ENCODE data around the gene HLA-DRA.
"Not testable (repeated sequence)": the region's sequence is repeated elsewhere in the genome, so short reads cannot be mapped to it uniquely, and the experiment has no call there.

The HLA-DRA gene

DNA sequence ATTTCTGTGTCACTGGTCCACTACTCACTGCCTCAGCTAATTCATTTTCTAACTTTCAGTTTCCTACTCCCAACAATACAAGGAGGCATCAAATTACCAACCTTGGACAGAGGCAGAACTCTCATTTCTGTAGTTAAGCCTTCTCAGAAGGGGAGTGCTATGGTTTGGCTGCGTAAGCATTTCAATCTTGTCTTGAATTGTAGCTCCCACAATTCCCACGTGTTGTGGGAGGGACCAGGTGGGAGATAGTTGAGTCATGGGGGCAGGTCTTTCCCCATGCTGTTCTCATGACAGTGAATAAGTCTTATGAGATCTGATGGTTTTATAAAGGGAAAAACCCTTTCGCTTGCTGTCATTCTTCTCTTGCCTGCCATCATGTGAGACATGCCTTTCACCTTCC, 22.9 kb downstream of the HLA-DRA start:
- no peak overlapping the region for H3K4me3 ChIP-seq (replicated peaks; ENCODE audit: low read depth, low read length)
- no peak for DNase-seq (ENCODE audit: extremely low read depth, insufficient read length)
- no peaks in the 10 kb centered on the region for H3K36me3 ChIP-seq (ENCODE audit: control insufficient read depth, insufficient read depth, low read length)
- H3K27me3 ChIP-seq (replicated peaks; ENCODE audit: control insufficient read depth, insufficient read depth, low read length), result no peaks in the 10 kb centered on the region
- TF ChIP-seq, protein P1, sequence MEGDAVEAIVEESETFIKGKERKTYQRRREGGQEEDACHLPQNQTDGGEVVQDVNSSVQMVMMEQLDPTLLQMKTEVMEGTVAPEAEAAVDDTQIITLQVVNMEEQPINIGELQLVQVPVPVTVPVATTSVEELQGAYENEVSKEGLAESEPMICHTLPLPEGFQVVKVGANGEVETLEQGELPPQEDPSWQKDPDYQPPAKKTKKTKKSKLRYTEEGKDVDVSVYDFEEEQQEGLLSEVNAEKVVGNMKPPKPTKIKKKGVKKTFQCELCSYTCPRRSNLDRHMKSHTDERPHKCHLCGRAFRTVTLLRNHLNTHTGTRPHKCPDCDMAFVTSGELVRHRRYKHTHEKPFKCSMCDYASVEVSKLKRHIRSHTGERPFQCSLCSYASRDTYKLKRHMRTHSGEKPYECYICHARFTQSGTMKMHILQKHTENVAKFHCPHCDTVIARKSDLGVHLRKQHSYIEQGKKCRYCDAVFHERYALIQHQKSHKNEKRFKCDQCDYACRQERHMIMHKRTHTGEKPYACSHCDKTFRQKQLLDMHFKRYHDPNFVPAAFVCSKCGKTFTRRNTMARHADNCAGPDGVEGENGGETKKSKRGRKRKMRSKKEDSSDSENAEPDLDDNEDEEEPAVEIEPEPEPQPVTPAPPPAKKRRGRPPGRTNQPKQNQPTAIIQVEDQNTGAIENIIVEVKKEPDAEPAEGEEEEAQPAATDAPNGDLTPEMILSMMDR (IDR thresholded peaks at IDR 0.05; ENCODE audit: insufficient read depth, low read length, poor library complexity, severe bottlenecking), result no peak

DNA sequence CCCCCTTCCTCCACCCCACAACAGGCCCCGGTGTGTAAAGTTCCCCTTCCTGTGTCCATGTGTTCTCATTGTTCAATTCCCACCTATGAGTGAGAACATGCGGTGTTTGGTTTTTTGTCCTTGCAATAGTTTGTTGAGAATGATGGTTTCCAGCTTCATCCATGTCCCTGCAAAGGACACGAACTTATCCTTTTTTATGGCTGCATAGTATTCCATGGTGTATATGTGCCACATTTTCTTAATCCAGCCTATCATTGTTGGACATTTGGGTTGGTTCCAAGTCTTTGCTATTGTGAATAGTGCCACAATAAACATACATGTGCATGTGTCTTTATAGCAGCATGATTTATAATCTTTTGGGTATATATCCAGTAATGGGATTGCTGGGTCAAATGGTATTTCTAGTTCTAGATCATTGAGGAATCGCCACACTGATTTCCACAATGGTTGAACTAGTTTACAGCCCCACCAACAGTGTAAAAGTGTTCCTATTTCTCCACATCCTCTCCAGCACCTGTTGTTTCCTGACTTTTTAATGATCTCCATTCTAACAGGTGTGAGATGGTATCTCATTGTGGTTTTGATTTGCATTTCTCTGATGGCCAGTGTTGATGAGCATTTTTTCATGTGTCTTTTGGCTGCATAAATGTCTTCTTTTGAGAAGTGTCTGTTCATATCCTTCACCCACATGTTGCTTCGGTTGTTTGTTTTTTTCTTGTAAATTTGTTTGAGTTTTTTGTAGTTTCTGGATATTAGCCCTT, 28.2 kb downstream of the HLA-DRA start:
- not testable (repeated sequence) for H3K27me3 ChIP-seq (replicated peaks; ENCODE audit: control insufficient read depth, insufficient read depth, low read length); H3K4me3 ChIP-seq (replicated peaks; ENCODE audit: low read depth, low read length); DNase-seq (ENCODE audit: extremely low read depth, insufficient read length); H3K36me3 ChIP-seq (ENCODE audit: control insufficient read depth, insufficient read depth, low read length)

DNA sequence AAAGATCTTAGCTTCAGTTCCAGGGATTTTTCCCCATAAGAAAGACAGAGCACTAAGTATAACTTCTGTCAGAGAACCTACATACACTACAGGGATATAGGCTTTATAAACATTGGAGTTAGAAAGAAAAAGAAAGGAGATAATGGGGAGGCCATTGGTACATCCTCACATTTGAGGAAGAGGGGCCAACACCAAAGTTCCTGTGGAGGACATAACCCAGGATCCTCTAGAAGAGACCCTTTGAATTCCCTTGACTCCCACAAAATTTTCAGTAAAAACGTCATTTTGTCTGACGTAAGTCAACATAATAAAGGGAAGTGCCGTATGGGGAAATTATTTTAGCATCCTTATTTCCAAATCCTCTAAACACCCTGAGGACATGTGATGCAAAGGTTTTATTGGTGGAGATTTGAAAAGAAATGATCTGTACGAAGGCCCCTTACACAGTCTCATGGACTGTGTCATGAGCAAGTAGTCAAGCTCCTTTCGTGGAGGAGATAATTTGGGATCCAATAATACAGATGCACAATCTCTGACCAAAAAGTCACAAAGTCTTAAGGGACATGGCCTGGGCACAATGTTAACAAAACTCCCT, 33.2 kb downstream of the HLA-DRA start:
- no peaks in the 10 kb centered on the region for H3K27me3 ChIP-seq (replicated peaks; ENCODE audit: control insufficient read depth, insufficient read depth, low read length)
- TF ChIP-seq, protein P1 (IDR thresholded peaks at IDR 0.05; ENCODE audit: insufficient read depth, low read length, poor library complexity, severe bottlenecking), result no peak
- no peak for DNase-seq (ENCODE audit: extremely low read depth, insufficient read length)

GRCh38 chr6:32473376-32474348, 34.0 kb downstream of the HLA-DRA start:
- peak; percentile 65 for DNase-seq (ENCODE audit: extremely low read depth, insufficient read length)
- not testable (repeated sequence) for H3K27me3 ChIP-seq (replicated peaks; ENCODE audit: control insufficient read depth, insufficient read depth, low read length); H3K36me3 ChIP-seq (ENCODE audit: control insufficient read depth, insufficient read depth, low read length)
- peak overlapping the region; percentile 28; the same call in 1 of the 2 replicates for H3K4me3 ChIP-seq (replicated peaks; ENCODE audit: low read depth, low read length)

More for the DNA sequence above, 33.2 kb downstream of the HLA-DRA start:
- Histone ChIP-seq H3K4me3 (replicated peaks; ENCODE audit: low read depth, low read length) (peak overlapping the region; percentile 28; the same call in 1 of the 2 replicates), H3K36me3 (ENCODE audit: control insufficient read depth, insufficient read depth, low read length) (no peaks in the 10 kb centered on the region)

- no peak for DNase-seq (ENCODE audit: extremely low read depth, insufficient read length)
- no peaks in the 10 kb centered on the region for H3K27me3 ChIP-seq (replicated peaks; ENCODE audit: control insufficient read depth, insufficient read depth, low read length)
- no peak overlapping the region for H3K4me3 ChIP-seq (replicated peaks; ENCODE audit: low read depth, low read length)
- TF ChIP-seq, protein P1 (IDR thresholded peaks at IDR 0.05; ENCODE audit: insufficient read depth, low read length, poor library complexity, severe bottlenecking), result no peak
- H3K36me3 ChIP-seq (ENCODE audit: control insufficient read depth, insufficient read depth, low read length), result no peaks in the 10 kb centered on the region
These were observed 35.9 kb downstream of the HLA-DRA start for GRCh38 chr6:32475392-32476206.

- no peaks in the 10 kb centered on the region for H3K27me3 ChIP-seq (replicated peaks; ENCODE audit: control insufficient read depth, insufficient read depth, low read length)
- H3K4me3 ChIP-seq (replicated peaks; ENCODE audit: low read depth, low read length), result no peak overlapping the region
- no peaks in the 10 kb centered on the region for H3K36me3 ChIP-seq (ENCODE audit: control insufficient read depth, insufficient read depth, low read length)
- TF ChIP-seq, protein P1 (IDR thresholded peaks at IDR 0.05; ENCODE audit: insufficient read depth, low read length, poor library complexity, severe bottlenecking), result no peak
- DNase-seq (ENCODE audit: extremely low read depth, insufficient read length), result no peak
These were observed 44.4 kb downstream of the HLA-DRA start for GRCh38 chr6:32483968-32484613.

All from GM06990 (cell line).